UCSD-AML1 (cell line): ENCODE results near the gene HECW1.
"Not testable (repeated sequence)": the region's sequence is repeated elsewhere in the genome, so short reads cannot be mapped to it uniquely, and the experiment has no call there.

ENCODE experiments used
- DNase-seq: peaks from one replicate; lab custom pipeline; 2025; ENCODE audit not compliant: unreplicated experiment; lab: John Stamatoyannopoulos, UW

Gene HECW1

GRCh38 chr7:43590862-43591557, 478.6 kb downstream of the HECW1 start:
- DNase-seq: no peak

GRCh38 chr7:43591558-43592180, 479.2 kb downstream of the HECW1 start:
- DNase-seq: no peak

GRCh38 chr7:43592326-43592725, 479.9 kb downstream of the HECW1 start:
- DNase-seq: no peak

GRCh38 chr7:43593010-43593409, 480.6 kb downstream of the HECW1 start:
- DNase-seq: no peak

- no peak for DNase-seq
Measured at GRCh38 chr7:43594020-43594419, 481.6 kb downstream of the HECW1 start.

GRCh38 chr7:43596426-43596825, 484.0 kb downstream of the HECW1 start:
- DNase-seq: not testable (repeated sequence)

GRCh38 chr7:43600056-43600455, 487.6 kb downstream of the HECW1 start:
- DNase-seq: no peak

GRCh38 chr7:43602256-43602655, 489.8 kb downstream of the HECW1 start:
- no peak for DNase-seq

- DNase-seq: no peak
Measured at GRCh38 chr7:43604251-43604650, 491.8 kb downstream of the HECW1 start.

- no peak for DNase-seq
Measured at GRCh38 chr7:43609097-43609496, 496.6 kb downstream of the HECW1 start.

GRCh38 chr7:43612128-43612527, 499.7 kb downstream of the HECW1 start:
- DNase-seq: no peak

- DNase-seq: no peak
Measured at GRCh38 chr7:43612599-43613589, 500.4 kb downstream of the HECW1 start.
